Mucosa of gallbladder (tissue), 1 donor: ENCODE data around the gene HIF1AN. TPM values are rescaled to one million over a fixed set of nuclear protein-coding genes. Genes with fewer than 3 reads are reported as not detected.

Source experiments
- DNase-seq: peaks from one replicate; pipeline ENCODE4 v3.0.0-alpha.2; 2020; ENCODE audit warnings: low spot score
- total RNA-seq: library from RNA; stranded (reverse); gene quantifications from one replicate; pipeline ENCODE4 v1.2.1, GENCODE V29; 2021
- donor health status: DM: no; HTN: no; CAD: no.

Gene HIF1AN
- total RNA-seq, 1 donor from 2014 or later = 46.4 TPM

- no peak for DNase-seq
Observed at GRCh38 chr10:100522107-100522801, 13.5 kb upstream of the HIF1AN start.

GRCh38 chr10:100522945-100523344 lies 12.8 kb upstream of the HIF1AN start:
- DNase-seq = no peak

GRCh38 chr10:100524206-100524605 lies 11.5 kb upstream of the HIF1AN start:
- DNase-seq = no peak

- DNase-seq = no peak
Observed at GRCh38 chr10:100524638-100525037, 11.1 kb upstream of the HIF1AN start.

- no peak for DNase-seq
Observed at GRCh38 chr10:100528123-100528886, 7.4 kb upstream of the HIF1AN start.

GRCh38 chr10:100528921-100529474 lies 6.7 kb upstream of the HIF1AN start:
- DNase-seq = no peak

- DNase-seq = peak; percentile 92
Observed at GRCh38 chr10:100529475-100530298, 6.1 kb upstream of the HIF1AN start, which contains the start of gene NDUFB8. NDUFB8 (minus strand) TSS chr10:100529871; CDS start chr10:100529851, 20 bp downstream.

- no peak for DNase-seq
Observed at GRCh38 chr10:100531761-100532160, 4.0 kb upstream of the HIF1AN start.

GRCh38 chr10:100534726-100535125 lies 1.0 kb upstream of the HIF1AN start:
- DNase-seq = no peak

GRCh38 chr10:100535338-100535714 lies 417 bp upstream of the HIF1AN start:
- no peak for DNase-seq

- no peak for DNase-seq
Observed at GRCh38 chr10:100537475-100537874, 1.7 kb downstream of the HIF1AN start.

GRCh38 chr10:100544950-100545349 lies 9.2 kb downstream of the HIF1AN start:
- no peak for DNase-seq

GRCh38 chr10:100551196-100551595 lies 15.5 kb downstream of the HIF1AN start:
- no peak for DNase-seq

- no peak for DNase-seq
Observed at GRCh38 chr10:100551738-100552137, 16.0 kb downstream of the HIF1AN start.

GRCh38 chr10:100553929-100554328 lies 18.2 kb downstream of the HIF1AN start:
- DNase-seq = no peak

GRCh38 chr10:100554902-100555301 lies 19.2 kb downstream of the HIF1AN start:
- no peak for DNase-seq

GRCh38 chr10:100560248-100560647 lies 24.5 kb downstream of the HIF1AN start:
- DNase-seq = no peak

GRCh38 chr10:100561005-100561404 lies 25.3 kb downstream of the HIF1AN start:
- no peak for DNase-seq

- peak; percentile 72 for DNase-seq
Observed at GRCh38 chr10:100562008-100562672, 26.4 kb downstream of the HIF1AN start.

- DNase-seq = no peak
Observed at GRCh38 chr10:100565206-100565985, 29.7 kb downstream of the HIF1AN start.

GRCh38 chr10:100566561-100566960 lies 30.8 kb downstream of the HIF1AN start:
- DNase-seq = no peak
